B cell (primary cell): Measurements from ENCODE around the gene TBX2. TPM values are rescaled to one million over a fixed set of nuclear protein-coding genes. Genes with fewer than 3 reads are reported as not detected.

ENCODE experiments used
- ATAC-seq: fragments of 200-7000 bp; cut with Tn5 transposase; one replicate; pipeline ENCODE4 v1.10.0; 2021; ENCODE audit warnings: low read depth, mild to moderate bottlenecking, moderate number of reproducible peaks, moderate library complexity
- CTCF ChIA-PET: fragments of 350-600 bp; sonication (Branson Sonifier 250); formaldehyde crosslinking; loops from one replicate; lab custom pipeline; 2021; ENCODE audit warnings: antibody characterized with exemption, inconsistent platforms; lab: Charles Lee
- POLR2A ChIA-PET: fragments of 350-600 bp; sonication (Branson Sonifier 250); formaldehyde crosslinking; loops from one replicate; lab custom pipeline; 2021; ENCODE audit warnings: antibody characterized with exemption; lab: Charles Lee
- DNase-seq: peaks from one replicate; pipeline ENCODE4 v3.0.0; 2013
- H2AFZ ChIP-seq: 2 replicates; pipeline ENCODE4 v1.6.1; 2012; ENCODE audit warnings: mild to moderate bottlenecking, low read depth, low read length; ENCODE audit not compliant: insufficient read depth, poor library complexity, severe bottlenecking
- H3K27ac ChIP-seq, 2 donors: 1 replicate in 1 of 2; 2 replicates in 1 of 2; pipeline ENCODE4 v1.5.1; 2012 to 2013; ENCODE audit warnings: low read length in 2 of 2, mild to moderate bottlenecking in 2 of 2, moderate library complexity in 1 of 2
- H3K27me3 ChIP-seq, 4 experiments: fragments of 200-600 bp in 1 of 4; sonication (generic) in 1 of 4; replicated peaks in 1 of 4; 1 replicate in 2 of 4; 2 replicates in 2 of 4; pipeline versions ENCODE4 v1.6.1 to v1.7.0; 2013 to 2016; ENCODE audit warnings: low read length in 3 of 4, mild to moderate bottlenecking in 2 of 4, mixed read lengths in 1 of 4, moderate library complexity in 1 of 4; ENCODE audit not compliant: insufficient read depth in 4 of 4, control insufficient read depth in 3 of 4; ENCODE audit errors: control extremely low read depth in 1 of 4
- H3K36me3 ChIP-seq, 2 experiments: replicated peaks in 1 of 2; 1 replicate in 1 of 2; 2 replicates in 1 of 2; pipeline versions ENCODE4 v1.6.1 to v1.7.1; 2013; ENCODE audit warnings: low read length in 1 of 2; ENCODE audit not compliant: insufficient read depth in 2 of 2, control insufficient read depth in 1 of 2; ENCODE audit errors: control extremely low read depth in 1 of 2, extremely low read depth in 1 of 2
- H3K4me1 ChIP-seq, 2 donors: fragments of 200-600 bp in 1 of 2; sonication (generic) in 1 of 2; 1 replicate in 1 of 2; 2 replicates in 1 of 2; pipeline versions ENCODE4 v1.5.1 to v1.6.1; 2013 to 2017; ENCODE audit warnings: low read length in 2 of 2; ENCODE audit not compliant: control insufficient read depth in 2 of 2, insufficient read depth in 2 of 2
- H3K4me2 ChIP-seq: replicated peaks from 2 replicates; pipeline ENCODE3; 2012; ENCODE audit warnings: mild to moderate bottlenecking, low read depth, low read length; ENCODE audit not compliant: poor library complexity, severe bottlenecking
- H3K4me3 ChIP-seq, 5 experiments: fragments of 200-600 bp in 1 of 5; sonication (generic) in 1 of 5; 1 replicate in 3 of 5; 2 replicates in 2 of 5; pipeline versions ENCODE4 v1.5.1 to v1.7.0; 2011 to 2016; ENCODE audit warnings: low read length in 4 of 5, mild to moderate bottlenecking in 4 of 5, low read depth in 2 of 5, control low read depth in 1 of 5, moderate library complexity in 1 of 5; ENCODE audit not compliant: insufficient read depth in 1 of 5; ENCODE audit errors: control extremely low read depth in 1 of 5, extremely low read depth in 1 of 5
- H3K79me2 ChIP-seq: fragments of 200-600 bp; sonication (generic); one replicate; pipeline ENCODE4 v1.6.0; 2016; ENCODE audit warnings: low read length; ENCODE audit not compliant: control insufficient read depth, insufficient read depth
- H3K9ac ChIP-seq: fragments of 200-600 bp; sonication (generic); 2 replicates; pipeline ENCODE4 v1.6.1; 2017; ENCODE audit warnings: mild to moderate bottlenecking, low read length, moderate library complexity
- H3K9me3 ChIP-seq, 3 donors: one replicate each; pipeline versions ENCODE4 v1.6.1 to v1.7.1; 2013; ENCODE audit warnings: low read length in 2 of 3; ENCODE audit not compliant: control insufficient read depth in 2 of 3, insufficient read depth in 1 of 3; ENCODE audit errors: control extremely low read depth in 1 of 3
- H4K20me1 ChIP-seq: 2 replicates; pipeline ENCODE4 v1.6.0; 2012; ENCODE audit warnings: mild to moderate bottlenecking, low read length; ENCODE audit not compliant: insufficient read depth, control insufficient read depth, poor library complexity, severe bottlenecking
- H3K27ac Mint-ChIP-seq: one replicate; pipeline ENCODE4 v1.8.0; 2021; ENCODE audit warnings: mixed read lengths
- H3K27me3 Mint-ChIP-seq: one replicate; pipeline ENCODE4 v1.8.0; 2021; ENCODE audit warnings: mixed read lengths
- H3K4me1 Mint-ChIP-seq: one replicate; pipeline ENCODE4 v1.8.0; 2021; ENCODE audit warnings: mixed read lengths
- H3K4me3 Mint-ChIP-seq: one replicate; pipeline ENCODE4 v1.8.0; 2021; ENCODE audit warnings: mixed read lengths
- H3K9me3 Mint-ChIP-seq: one replicate; pipeline ENCODE4 v1.8.0; 2022; ENCODE audit warnings: mixed read lengths; ENCODE audit not compliant: insufficient read depth
- CTCF ChIP-seq: fragments of 200-600 bp; IDR thresholded peaks from one replicate; pipeline ENCODE4 v1.8.0; 2022; ENCODE audit warnings: antibody characterized with exemption, mild to moderate bottlenecking
- EZH2 ChIP-seq: IDR thresholded peaks from 2 replicates; pipeline ENCODE4 v1.6.1; 2012; ENCODE audit warnings: borderline replicate concordance, low read depth, mild to moderate bottlenecking, moderate library complexity, low read length; ENCODE audit not compliant: insufficient read depth, poor library complexity, severe bottlenecking
- WGBS: methylation state at CpG from one replicate; pipeline ENCODE4 v1.1.5; 2013; ENCODE audit warnings: missing lambda C conversion rate; ENCODE audit not compliant: insufficient coverage; 5-methylcytosine and 5-hydroxymethylcytosine counted together
- intact Hi-C: fragments of 100-400 bp; cut with micrococcal nuclease; formaldehyde crosslinking; loops from one replicate; pipeline ENCODE4 v1.10.0; 2022
- polyA plus RNA-seq: library from polyadenylated mRNA; depleted of rRNA; stranded (reverse); fragments of >200 nt; gene quantifications from 2 replicates; pipeline ENCODE4 v1.2.3, GENCODE V29; 2012
- total RNA-seq, 2 donors: library from RNA; stranded (reverse); fragments of 120-200 nt in 1 of 2; gene quantifications; 1 replicate in 1 of 2; 2 replicates in 1 of 2; pipeline versions ENCODE4 v1.2.3 to v1.2.4, GENCODE V29; 2013 to 2022

Gene TBX2
- total and polyA plus RNA-seq, 2 donors (not counting 1 experiment from before 2014, with no cell fraction given), result not detected

DNA sequence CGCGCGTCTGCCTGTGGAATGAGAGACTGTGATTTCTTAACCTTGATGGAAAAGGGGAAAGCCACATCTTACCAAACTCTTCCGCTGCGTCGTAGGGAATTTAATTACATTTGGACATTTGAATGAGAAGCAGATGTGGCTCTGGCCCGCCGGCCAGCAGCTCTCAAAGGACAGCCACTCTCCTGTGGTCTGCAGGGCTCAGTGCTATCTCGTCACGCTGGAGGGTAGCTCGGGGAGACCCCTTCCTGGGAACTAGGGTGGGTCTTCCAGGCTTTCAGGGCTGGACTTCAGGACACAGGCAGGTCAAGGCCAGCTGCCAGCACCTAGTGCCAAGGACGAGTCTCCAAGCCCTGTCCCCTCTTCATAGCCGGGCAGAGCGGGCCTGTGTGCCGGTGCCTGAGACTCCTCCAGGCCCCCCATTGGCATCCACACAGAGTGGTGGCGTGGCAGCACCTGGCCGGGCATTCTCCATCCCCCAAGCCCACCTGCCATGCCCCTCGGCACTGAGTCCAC is 15.9 kb upstream of the TBX2 start:
- Mint-ChIP-seq H3K4me3 (no peak overlapping the region), H3K27ac (no peak overlapping the region), H3K4me1 (no peaks in the 10 kb centered on the region), H3K27me3 (peaks cover 3% of the 10 kb centered on the region), H3K9me3 (no peaks in the 10 kb centered on the region)
- H3K4me3 ChIP-seq, result no peak overlapping the region
- intact Hi-C loops, result no loop called here
- H3K9me3 ChIP-seq, result no peaks in the 10 kb centered on the region
- DNase-seq, result no peak
- peaks cover 0 to 1% (median 0%) of the 10 kb centered on the region in 4 experiments for H3K27me3 ChIP-seq
- TF ChIP-seq EZH2 (no peak), CTCF (no peak)
- H3K79me2 ChIP-seq, result no peaks in the 10 kb centered on the region
- no peak overlapping the region for H3K27ac ChIP-seq
- H3K4me2 ChIP-seq, result no peak overlapping the region
- ChIA-PET POLR2A (no interaction called here), CTCF (no interaction called here)
- H4K20me1 ChIP-seq, result no peaks in the 10 kb centered on the region
- ATAC-seq, result no peak
- H3K9ac ChIP-seq, result no peak overlapping the region
- no peak overlapping the region for H2AFZ ChIP-seq
- WGBS, result 99% methylated on average over 15 of the region's 18 CpGs
- H3K36me3 ChIP-seq, result no peaks in the 10 kb centered on the region
- no peaks in the 10 kb centered on the region for H3K4me1 ChIP-seq

GRCh38 chr17:61384354-61384691 is 15.3 kb upstream of the TBX2 start:
- Histone ChIP-seq H3K36me3 (no peaks in the 10 kb centered on the region), H3K4me1 (no peaks in the 10 kb centered on the region), H3K4me3 (no peak overlapping the region), H3K27ac (no peak overlapping the region), H3K27me3 (peaks cover 0 to 5% (median 0%) of the 10 kb centered on the region in 4 experiments), H3K9ac (no peak overlapping the region), H3K9me3 (no peaks in the 10 kb centered on the region), H4K20me1 (no peaks in the 10 kb centered on the region), H2AFZ (no peak overlapping the region), H3K79me2 (no peaks in the 10 kb centered on the region), H3K4me2 (no peak overlapping the region)
- H3K9me3 Mint-ChIP-seq, result no peaks in the 10 kb centered on the region
- TF ChIP-seq EZH2 (no peak), CTCF (no peak)
- ATAC-seq, result no peak
- POLR2A ChIA-PET, result no interaction called here
- no peak overlapping the region for H3K27ac Mint-ChIP-seq
- H3K4me3 Mint-ChIP-seq, result no peak overlapping the region
- DNase-seq, result no peak
- intact Hi-C loops, result no loop called here
- WGBS, result 96% methylated on average over 7 of the region's 8 CpGs
- peaks cover under 1% of the 10 kb centered on the region for H3K4me1 Mint-ChIP-seq
- CTCF ChIA-PET, result no interaction called here
- H3K27me3 Mint-ChIP-seq, result peaks cover 7% of the 10 kb centered on the region
